MV-4-11 (cell line): ENCODE data around the gene SSBP4.
"Not testable (repeated sequence)": the region's sequence is repeated elsewhere in the genome, so short reads cannot be mapped to it uniquely, and the experiment has no call there.

Experiments
- DNase-seq: peaks from one replicate; lab custom pipeline; 2025; lab: John Stamatoyannopoulos, UW

SSBP4 gene

DNA sequence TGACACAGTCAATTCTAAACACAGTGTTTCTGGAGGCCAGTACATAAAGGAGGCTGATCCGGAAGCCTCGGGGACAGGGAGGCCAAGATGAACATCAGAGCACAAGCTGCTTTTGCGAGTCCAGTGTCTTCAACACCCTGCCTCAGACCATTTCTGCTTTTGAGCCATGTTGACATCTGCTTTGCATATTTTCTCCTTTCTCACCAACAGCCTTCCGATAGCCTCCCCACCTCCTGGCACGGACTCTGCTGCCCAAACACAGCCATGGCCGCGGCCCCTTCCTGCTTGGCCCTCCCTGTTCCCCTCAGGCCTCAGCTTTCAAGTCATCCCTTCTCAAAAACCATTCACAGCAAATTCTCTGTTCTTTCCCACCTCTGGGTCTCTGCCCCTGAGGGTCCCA, 25.4 kb upstream of the SSBP4 start:
- peak; percentile 57 for DNase-seq

DNA sequence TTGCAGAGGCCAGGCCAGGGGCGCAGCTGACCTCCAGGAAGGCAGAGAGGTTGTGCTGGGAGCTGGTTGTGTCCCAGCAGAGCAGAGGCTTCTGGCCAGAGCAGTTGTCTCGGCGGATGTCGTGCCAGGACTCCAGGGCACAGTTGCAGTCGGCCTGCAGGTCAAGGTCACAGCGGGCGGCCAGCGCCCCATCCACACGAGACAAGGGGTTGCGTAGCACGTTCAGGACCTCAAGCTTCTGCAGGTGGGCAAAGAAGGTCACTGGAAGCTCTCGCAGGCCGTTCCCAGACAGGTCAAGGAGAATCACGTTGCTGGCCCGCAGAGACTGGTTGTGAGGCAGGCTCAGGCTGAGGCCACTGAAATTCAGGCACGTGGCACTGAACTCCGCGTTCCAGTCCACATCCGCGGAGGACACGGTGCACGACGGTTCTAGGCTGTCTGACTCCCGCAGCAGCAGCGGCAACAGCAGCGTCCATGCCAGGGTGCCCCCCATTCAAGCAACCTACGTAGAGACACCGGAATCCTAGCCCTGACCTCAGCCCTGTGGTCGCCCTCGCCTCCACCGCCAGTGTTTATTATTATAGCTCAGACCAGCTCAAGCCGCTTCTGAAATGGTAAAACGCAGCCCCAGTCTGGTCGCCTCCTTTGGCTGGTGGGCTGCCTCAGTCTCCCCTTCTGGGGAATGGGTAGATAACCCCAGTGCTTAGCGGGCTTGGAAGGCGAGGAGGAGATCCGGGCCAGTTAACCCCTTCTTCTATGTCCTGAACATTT, 22.5 kb upstream of the SSBP4 start:
- DNase-seq = peak; percentile 49

- DNase-seq = peak; percentile 98
Measured at GRCh38 chr19:18397242-18398202, 21.7 kb upstream of the SSBP4 start, which contains the start of gene LRRC25. LRRC25 (minus strand) TSS chr19:18397622; CDS start chr19:18396963, 659 bp downstream.

- no peak for DNase-seq
Measured at GRCh38 chr19:18399008-18399407, 20.2 kb upstream of the SSBP4 start.

GRCh38 chr19:18401580-18402112, 17.6 kb upstream of the SSBP4 start:
- DNase-seq = peak; percentile 100

GRCh38 chr19:18402455-18403248, 16.5 kb upstream of the SSBP4 start:
- DNase-seq = peak; percentile 65

GRCh38 chr19:18405754-18406153, 13.4 kb upstream of the SSBP4 start:
- DNase-seq = not testable (repeated sequence)

DNA sequence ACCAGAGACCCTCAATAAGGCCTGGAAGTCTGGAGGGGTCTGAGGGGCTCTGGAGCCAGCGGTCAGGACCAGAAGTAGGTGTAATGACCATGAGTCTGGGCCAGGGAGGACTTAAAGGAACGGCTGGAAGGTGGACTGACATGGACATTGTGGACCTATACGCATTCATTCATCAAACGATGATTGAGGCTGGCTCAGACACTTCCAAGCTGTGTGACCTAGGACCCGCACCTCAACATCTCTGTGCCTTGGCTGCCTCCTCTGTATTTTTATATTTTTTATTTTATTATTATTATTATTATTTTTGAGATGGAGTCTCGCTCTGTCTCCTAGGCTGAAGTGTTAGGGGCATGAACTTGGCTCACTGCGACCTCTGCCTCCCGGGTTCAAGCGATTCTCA, 12.4 kb upstream of the SSBP4 start:
- DNase-seq = no peak

DNA sequence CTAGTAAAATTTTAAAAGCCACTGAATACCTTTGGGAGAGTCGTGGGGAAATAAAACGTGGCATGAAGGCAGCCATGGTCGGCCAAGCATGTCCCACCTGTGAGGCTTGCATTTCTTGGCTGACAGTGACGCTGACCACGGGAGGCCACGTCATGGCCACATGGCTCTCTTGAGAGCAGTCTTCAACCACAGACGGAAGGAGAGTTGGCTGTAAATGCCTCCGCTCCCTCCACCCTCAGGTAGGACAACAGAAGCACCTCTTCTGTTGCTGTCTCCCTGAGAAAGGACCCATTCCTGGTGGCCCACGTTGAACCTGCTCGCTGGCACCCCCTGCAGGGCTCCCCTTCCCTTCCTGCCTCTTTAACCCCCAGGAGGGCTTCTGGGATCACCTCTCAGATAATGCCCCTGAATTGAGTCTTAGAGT, 11.1 kb upstream of the SSBP4 start:
- peak; percentile 24 for DNase-seq

DNA sequence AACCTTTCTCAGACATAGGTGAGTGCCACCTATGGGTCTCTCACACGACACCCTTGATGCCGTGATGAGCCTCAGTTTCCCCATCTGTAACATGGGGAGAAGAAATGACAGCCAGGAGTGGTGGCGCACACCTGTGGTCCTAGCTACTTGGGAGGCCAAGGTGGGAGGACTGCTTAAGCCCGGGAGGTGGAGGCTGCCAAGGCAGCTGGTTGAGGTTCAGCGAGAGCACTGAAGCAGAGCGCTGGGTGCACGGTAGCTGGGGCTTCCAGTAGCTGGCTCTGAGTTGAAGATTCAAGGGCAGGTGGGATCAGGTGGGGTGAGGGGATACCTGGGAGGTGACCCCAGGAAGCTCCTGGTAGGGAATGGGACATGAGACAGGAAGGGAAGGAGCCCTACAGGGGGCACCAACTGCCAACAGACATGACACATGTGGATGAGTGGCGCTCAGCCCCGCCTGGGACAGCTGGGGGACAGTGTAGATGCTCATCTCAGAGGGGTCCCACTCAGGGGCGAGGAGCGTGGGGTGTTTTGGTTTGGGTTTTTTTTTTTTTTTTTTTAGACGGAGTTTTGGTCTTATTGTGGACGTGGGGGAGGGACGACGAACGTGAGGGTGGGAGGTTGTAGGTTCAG, 6.5 kb upstream of the SSBP4 start:
- no peak for DNase-seq

DNA sequence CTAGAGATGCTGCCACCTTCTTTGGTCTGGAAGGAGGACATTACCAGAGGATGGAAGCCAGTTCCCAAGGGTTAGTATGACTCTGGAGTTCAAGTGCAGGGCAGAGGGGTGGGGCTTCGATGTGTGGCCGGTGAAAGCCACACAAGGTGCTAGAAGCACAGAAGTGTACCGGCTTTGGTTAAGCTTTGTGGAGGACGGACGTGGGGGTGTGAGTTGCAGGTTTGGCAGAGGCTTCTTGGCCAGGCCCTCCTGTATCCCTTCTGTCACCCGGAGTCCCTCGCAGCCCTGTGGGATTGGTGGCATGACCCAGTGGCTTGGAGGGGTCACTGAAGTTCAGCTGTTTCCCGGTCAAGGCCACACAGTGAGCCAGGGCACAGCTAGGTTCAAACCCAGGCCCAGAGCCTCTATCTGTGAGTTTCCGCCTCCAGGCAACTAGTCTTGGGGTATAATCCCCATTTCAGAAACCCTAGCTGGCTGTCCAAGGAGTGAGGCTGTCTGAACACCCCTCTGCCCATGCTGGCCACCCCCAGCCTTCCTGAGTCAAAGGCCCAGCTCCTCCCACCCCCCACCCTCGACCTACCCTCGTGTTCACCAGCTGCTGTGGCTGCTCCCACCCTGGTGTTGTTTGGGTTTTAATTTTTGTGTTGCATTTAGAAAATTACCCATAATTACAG, 4.6 kb upstream of the SSBP4 start:
- DNase-seq = peak; percentile 70

DNA sequence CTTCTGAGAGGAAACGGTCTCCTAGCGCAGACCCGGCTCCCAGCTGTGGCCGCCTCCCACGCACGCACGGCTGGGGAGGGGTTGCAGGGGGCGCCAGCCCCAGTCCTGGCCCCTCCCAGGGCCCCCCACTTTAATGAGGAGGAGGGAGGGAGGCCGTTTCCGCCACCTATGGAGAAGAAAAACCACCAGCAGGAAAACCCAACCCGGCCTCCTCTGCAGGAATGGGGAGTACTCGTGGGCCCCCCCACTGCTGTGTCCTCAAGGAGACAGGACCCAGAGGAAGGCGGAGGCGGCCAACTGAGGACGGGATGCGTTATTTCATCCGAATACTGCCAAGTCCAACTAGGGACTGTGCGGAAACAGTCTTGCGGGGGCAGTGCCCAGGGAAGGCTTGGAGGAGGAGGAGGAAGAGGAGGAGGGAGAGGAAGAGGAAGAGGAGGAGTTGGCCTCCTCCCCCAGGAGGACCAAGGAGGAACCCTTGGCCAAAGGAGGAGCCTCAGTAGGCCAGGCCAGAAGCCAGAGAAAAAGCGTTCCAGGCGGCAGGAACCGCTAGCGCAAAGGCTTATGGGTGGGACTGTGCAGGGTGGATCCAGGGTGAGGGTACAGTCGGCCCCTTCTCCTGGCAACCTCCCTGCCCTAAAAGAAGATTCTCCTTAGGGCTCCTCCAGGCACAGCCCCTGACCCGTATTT, 3.9 kb upstream of the SSBP4 start:
- peak; percentile 94 for DNase-seq

DNA sequence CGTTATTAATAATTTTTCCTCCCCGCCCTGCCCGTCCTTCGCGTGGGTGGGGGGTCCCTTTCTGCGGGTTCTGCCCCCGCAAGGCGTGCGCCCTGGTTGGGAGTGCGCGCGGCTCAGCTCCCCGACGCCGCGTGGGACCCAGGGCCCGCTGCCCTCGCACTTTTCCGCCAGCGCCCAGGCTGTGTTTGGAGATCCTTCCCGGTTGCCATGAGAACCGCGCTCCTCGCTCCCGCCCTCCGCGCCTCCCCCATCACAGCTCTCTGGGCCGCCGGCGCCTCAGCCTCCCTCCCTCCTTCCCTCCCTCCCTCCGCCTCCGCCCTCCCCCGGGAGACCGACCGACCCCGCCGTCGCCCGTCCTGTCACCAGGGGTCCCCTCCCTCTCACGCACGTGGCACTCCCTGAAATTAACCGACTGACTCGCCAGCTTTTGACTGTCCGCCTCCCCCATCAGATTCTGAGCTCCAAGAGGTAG, 2.4 kb upstream of the SSBP4 start:
- peak; percentile 88 for DNase-seq

- peak; percentile 83 for DNase-seq
Measured at GRCh38 chr19:18417250-18418028, 1.8 kb upstream of the SSBP4 start.

DNA sequence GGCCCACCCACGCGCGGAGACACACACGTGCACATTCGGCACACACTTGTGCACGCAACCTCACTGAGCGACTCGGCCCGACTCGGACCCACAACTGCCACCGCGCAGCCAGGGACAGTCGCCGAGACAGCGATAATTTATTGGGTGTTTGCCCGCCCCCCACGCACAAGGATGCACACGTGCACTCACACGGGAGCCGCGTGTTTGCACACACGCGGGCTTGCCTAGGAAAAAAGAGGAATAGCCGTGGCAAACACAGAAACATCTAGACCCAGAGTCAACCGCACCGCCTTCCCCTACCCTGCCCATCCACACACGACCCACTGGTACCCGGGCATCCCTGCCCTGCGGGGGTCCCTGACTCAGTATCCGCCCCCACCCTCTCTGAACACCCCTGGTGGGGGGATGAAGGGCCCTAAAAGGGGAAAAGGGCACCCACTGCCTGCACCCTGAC, 1.1 kb upstream of the SSBP4 start:
- DNase-seq = no peak

DNA sequence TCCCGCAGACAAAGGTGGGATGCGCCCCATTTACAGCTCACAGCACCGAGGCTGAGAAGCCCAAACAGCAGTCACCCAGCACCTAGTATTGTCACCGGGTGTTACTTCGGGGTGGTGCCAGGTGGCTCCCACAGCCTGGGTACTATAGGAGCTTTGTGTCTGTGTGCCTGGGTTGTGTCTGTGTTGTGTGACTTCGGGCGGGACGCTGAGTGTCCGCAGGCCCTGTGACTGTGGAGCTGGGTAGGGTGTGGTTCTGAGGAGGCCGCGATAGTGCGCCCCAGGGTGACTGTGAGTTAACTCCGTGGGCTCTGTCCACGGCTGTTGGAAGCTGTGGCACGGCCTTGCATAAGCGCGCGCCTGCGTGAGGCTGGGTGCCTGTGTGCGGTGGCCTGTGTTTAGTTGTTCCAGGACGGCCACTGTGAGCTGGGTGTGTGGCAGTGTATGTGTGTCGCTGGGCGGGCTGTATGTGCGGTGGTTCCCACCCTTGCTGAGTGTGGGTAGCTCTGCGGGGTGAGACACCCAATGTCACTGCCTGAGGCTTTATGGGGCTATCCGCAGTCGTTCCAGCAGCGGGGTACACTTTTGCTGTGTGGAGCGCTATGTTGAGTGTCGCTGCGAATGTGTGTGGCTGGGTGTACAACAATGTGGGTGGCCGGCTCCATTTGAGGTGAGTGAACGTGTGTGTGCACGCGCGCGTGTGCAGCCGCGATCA, 559 bp upstream of the SSBP4 start:
- peak; percentile 73 for DNase-seq

GRCh38 chr19:18419699-18420460, 682 bp downstream of the SSBP4 start:
- no peak for DNase-seq

GRCh38 chr19:18420930-18421329, 1.7 kb downstream of the SSBP4 start:
- DNase-seq = no peak
